ENCODE measurements around the gene FHL2.

DNA sequence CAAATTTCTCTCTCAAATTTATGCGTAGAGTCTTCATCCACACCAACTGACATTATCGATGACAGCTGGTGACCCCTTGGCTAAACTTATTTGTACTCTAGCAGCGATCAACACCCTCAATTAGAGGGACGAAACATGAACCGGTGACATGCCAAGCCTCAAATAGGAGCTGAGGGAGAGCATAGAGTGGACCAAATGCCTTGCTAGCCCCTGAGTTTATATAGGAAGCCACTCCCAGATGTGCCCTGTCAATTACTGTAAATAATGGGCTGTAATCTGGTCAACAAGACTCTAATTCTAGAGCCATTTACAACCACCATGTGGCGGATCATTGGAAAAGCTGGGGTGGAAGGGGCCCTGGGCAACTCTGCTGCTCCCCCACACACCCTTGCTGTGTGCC, 47.6 kb upstream of the FHL2 start:
- no peak for TF ChIP-seq ZBTB21 (CRISPR knock-in tag; IDR thresholded peaks at IDR 0.05; ENCODE audit: borderline replicate concordance)
- TF ChIP-seq IRF1 (CRISPR knock-in tag; IDR thresholded peaks at IDR 0.05), result no peak
- no peak for TF ChIP-seq ESRRA (CRISPR knock-in tag; IDR thresholded peaks at IDR 0.05; ENCODE audit: borderline replicate concordance)
- TF ChIP-seq USF2 (CRISPR knock-in tag; IDR thresholded peaks at IDR 0.05), result no peak
- TF ChIP-seq, protein P1, sequence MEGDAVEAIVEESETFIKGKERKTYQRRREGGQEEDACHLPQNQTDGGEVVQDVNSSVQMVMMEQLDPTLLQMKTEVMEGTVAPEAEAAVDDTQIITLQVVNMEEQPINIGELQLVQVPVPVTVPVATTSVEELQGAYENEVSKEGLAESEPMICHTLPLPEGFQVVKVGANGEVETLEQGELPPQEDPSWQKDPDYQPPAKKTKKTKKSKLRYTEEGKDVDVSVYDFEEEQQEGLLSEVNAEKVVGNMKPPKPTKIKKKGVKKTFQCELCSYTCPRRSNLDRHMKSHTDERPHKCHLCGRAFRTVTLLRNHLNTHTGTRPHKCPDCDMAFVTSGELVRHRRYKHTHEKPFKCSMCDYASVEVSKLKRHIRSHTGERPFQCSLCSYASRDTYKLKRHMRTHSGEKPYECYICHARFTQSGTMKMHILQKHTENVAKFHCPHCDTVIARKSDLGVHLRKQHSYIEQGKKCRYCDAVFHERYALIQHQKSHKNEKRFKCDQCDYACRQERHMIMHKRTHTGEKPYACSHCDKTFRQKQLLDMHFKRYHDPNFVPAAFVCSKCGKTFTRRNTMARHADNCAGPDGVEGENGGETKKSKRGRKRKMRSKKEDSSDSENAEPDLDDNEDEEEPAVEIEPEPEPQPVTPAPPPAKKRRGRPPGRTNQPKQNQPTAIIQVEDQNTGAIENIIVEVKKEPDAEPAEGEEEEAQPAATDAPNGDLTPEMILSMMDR (IDR thresholded peaks at IDR 0.05), result no peak

Data from WTC11 (cell line).